Neural progenitor cell (in vitro differentiated cells): ENCODE measurements around the gene FAM161A.

Experiments used
- EZH2 ChIP-seq: fragments of 200-600 bp; sonication (generic); IDR thresholded peaks from 2 replicates; pipeline ENCODE4 v1.6.1; 2017; ENCODE audit warnings: antibody characterized with exemption, mild to moderate bottlenecking, moderate library complexity
- TF ChIP-seq, protein P1 (sequence below): fragments of 200-600 bp; sonication (generic); IDR thresholded peaks from 2 replicates; pipeline ENCODE4 v1.5.1; 2017; ENCODE audit warnings: antibody characterized with exemption, mild to moderate bottlenecking

DNA sequence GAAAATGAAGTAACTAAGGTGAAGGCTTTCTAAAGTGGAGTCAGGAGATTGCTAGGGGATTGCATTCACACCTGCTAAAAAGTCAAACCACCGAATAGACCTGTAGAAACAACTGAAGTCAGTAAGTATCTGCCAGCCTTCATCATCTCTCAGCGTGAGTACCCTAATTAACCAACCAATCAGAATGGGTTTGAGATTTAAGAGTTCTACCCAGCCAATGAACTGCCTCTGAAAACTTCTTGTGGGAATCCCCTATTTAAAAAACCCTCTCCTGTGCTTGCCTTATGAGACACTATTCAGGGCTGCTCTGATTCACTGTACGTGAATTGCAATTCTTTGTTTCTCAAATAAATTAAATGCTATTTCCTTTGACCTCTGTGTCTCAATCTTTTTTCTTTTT lies 3.4 kb upstream of the FAM161A start:
- TF ChIP-seq, protein P1, sequence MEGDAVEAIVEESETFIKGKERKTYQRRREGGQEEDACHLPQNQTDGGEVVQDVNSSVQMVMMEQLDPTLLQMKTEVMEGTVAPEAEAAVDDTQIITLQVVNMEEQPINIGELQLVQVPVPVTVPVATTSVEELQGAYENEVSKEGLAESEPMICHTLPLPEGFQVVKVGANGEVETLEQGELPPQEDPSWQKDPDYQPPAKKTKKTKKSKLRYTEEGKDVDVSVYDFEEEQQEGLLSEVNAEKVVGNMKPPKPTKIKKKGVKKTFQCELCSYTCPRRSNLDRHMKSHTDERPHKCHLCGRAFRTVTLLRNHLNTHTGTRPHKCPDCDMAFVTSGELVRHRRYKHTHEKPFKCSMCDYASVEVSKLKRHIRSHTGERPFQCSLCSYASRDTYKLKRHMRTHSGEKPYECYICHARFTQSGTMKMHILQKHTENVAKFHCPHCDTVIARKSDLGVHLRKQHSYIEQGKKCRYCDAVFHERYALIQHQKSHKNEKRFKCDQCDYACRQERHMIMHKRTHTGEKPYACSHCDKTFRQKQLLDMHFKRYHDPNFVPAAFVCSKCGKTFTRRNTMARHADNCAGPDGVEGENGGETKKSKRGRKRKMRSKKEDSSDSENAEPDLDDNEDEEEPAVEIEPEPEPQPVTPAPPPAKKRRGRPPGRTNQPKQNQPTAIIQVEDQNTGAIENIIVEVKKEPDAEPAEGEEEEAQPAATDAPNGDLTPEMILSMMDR: no peak
- no peak for TF ChIP-seq EZH2
